NT2/D1 (cell line): Measurements from ENCODE around the gene HES1.

Experiments used
- SUZ12 ChIP-seq: IDR thresholded peaks from 2 replicates; pipeline ENCODE4 v1.6.1; 2011; ENCODE audit not compliant: insufficient read length, insufficient read depth; ENCODE audit errors: extremely low read depth
- ZNF274 ChIP-seq: IDR thresholded peaks from 2 replicates; pipeline ENCODE4 v1.6.1; 2011; ENCODE audit warnings: mild to moderate bottlenecking, low read depth, low read length

- no peak for TF ChIP-seq ZNF274
- TF ChIP-seq SUZ12: no peak
These were observed 5.8 kb upstream of the HES1 start for GRCh38 chr3:194130188-194130587.
